GM21526 (cell line): Measurements from ENCODE around the gene PRR5L.
A peak's percentile ranks its signal among the peaks of the same experiment; 100 is the strongest.

Experiments used
- ATAC-seq: cut with Tn5 transposase; IDR thresholded peaks from one replicate; pipeline ENCODE4 v1.9.1; 2021; ENCODE audit warnings: moderate library complexity; ENCODE audit not compliant: unreplicated experiment, low FRiP score

The PRR5L gene

DNA sequence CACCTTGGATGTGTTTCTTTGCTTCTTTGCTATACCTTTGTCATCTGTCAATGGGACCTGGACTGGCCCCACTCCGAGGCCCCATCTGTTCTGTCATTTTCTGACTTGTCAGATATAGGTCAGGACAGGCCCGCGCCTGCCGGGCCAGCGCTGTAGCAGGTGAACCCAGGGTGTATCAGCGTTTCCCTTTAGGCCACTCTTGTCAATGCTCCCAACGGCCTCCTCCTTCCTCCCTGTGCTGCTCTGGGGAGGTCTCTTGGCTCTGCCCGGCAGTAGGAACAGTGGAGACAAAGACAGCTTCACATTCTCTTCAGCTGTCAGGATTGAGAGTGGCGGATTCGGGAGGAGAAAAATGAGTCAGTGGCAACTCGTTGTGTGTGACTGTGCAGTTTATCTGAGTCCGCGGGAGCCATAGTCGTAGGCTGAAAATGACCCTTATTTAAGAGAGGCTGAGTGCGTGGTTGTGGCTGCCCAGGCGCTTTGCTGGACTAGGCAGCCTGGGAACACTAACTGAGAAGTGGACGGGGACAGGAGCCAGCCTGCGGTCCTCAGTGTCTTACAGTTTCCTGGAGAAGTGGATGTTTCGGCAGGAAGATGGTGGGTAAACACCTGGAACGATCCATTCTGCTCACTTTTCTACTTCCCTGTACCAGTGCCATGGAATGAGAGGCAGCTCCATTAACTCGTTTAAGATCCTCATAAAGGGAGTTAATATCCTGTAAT, 102.3 kb downstream of the PRR5L start:
- ATAC-seq, result no peak

GRCh38 chr11:36399236-36399635, 103.1 kb downstream of the PRR5L start:
- ATAC-seq, result no peak

- no peak for ATAC-seq
Observed at GRCh38 chr11:36399745-36400144, 103.7 kb downstream of the PRR5L start.

DNA sequence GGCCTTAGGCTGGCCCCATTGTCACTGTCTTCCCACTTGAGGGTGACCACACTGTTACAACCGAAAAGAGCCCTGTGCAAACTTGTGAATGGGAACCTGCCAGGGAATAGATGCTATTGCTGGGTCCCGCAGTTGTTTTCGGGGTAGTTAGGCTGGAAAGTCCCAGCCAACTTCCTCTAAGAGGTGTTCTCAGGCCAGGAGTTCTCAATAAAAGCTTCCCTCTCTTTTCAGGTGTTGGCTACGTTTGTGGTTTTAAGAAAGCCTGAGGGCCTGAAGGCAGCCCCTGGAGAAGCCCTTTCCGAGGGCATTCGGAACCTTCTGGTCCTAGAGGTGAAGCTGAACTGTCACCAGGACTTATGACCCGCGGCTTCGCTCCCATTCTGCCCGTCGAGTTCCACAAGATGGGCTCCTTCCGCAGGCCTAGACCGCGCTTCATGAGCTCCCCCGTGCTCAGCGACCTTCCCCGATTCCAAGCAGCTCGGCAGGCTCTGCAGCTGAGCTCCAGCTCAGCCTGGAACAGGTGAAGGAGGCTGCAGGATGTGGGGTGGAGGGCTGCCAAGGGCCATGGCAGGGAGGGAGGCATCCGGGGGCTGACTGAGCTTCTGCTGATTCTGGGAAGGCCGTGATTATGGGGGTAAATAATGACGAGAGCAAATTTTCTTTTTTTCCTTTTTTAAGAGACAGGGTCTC, 104.8 kb downstream of the PRR5L start:
- ATAC-seq, result no peak

- ATAC-seq, result no peak
Observed at GRCh38 chr11:36402568-36403170, 106.6 kb downstream of the PRR5L start.

DNA sequence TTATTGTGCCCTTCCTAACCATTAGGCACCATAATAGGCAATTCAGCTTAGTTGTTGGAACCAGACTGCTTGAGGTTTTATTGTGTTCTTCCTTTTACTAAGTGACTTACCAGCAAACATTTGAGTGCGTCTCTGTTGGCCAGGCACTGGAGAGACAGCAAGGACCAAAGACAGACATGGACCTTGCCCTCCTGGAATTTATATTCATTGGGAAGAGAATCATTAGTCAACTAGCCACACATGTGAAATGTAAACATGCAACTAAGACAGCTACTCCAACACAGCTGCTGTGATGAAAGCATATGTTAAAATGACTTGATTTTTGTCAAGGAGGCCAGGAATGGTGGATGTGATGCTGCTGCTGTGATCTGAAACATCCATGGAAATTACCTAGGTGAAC, 107.6 kb downstream of the PRR5L start:
- no peak for ATAC-seq

- ATAC-seq, result no peak
Observed at GRCh38 chr11:36404831-36405230, 108.7 kb downstream of the PRR5L start.

DNA sequence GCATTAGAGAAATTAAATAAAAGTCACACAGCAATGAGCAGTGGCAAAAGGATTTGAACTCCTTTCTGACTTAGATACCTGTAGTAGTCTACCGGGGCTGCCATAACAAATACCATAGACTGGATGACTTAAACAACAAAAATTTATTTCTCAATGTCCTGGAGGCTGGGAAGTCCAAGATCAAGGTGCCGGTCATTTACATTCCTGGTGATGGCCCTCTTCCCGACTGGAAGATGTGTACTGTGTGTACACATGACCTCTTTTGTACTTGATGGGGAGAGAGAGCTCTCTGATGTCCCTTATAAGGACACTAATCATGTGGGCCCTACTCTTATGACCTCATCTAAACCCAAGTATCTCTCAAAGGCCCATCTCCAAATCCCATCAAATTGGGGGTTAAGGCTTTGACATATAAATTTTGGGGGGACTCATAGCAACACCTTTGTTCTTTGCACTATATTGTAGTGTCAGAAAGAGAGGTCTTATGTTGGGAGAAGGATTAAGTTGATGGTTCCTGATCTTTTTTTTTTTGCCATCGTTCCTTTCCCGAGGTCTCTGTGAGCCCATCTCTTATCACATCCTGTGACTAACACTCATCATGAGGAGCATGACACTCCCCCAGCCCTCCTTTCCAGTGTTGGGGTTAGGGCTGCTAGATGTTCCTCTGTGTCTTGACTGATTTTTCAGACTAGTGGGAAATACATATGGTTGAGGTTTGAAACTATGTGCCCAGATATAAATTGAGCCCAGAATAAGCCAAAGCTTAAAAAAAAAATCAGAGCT, 109.7 kb downstream of the PRR5L start:
- no peak for ATAC-seq

- no peak for ATAC-seq
Observed at GRCh38 chr11:36407356-36407755, 111.3 kb downstream of the PRR5L start.

DNA sequence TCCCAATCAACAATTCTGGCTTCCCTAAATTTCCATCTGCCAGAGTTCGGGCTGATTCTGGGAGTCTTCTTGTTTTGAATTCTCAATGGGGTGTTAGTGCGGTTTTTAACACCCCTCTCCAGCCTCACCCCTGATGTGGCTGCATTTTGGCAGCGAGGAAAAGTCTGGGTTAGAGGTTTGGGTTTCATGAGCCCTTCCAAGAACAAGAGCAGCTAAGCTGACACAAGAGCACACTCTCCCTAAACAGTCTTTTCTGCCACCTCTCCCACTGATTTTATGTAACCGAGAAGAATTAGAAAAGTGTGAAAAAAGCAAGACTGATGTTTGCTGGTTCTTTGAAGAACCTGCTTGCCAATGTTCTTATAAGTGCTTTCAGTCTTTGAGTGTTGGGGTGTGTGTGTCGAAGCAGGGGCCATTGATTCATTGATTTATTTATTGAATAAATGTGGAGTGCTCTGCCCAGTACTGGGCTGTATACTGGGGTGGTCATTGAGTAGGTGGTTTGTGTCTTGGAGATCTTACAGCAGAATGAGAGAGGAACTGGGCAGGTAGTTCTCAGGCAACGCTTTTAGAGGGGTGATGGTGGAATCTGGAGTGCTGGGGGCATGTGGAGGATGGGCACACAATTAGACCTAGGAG, 112.5 kb downstream of the PRR5L start:
- no peak for ATAC-seq

GRCh38 chr11:36409152-36409816, 113.2 kb downstream of the PRR5L start:
- ATAC-seq, result no peak

DNA sequence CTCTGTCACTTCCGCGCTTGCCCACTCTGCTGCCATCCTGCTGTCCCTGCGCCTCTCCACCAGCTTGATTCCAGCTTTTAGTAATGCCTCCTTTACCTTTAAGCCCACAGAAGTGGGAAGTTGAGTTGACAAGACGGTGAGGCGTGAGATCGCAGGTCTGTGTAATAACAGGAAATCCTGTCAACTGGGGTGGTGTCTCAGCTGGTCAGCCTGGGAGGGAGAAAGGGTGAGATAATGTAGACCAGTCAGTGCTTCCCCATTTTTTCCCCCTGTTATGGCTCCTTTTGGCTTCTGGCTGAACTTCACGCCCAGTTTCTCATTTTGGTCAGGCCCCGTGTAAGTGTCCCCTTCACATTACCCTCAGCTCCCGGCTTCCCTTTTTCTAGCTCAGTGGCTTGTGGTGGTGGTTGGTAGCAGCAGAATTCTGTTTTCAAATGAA, 115.1 kb downstream of the PRR5L start:
- ATAC-seq, result peak; percentile 53

DNA sequence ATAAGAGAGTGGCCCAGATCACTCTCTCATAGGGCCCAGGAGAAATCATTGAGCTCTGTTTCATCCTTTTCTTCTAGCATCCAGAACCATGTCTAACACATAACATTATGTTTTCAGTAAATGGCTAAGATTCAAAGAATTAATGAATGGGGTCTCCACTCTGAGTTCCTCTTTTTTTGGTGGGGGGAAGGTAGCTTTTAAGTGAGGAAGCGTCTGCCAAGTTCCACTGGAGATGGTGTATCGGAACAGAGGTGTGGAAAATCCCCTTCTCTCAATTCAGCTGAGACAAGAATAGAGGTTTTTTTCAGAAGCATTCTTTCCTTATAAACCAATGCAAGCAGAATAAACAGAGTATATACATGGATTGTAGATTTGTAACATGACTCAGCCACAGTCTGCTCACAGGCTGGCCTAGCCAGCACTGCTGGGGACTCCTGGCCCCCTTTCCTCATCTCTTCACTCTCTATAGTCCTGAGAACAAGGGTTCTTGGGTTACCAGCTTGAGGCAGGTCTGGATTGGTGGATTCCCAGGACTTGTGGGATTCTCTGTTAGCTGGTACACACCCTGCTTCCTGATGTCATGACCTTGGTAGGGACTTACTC, 116.8 kb downstream of the PRR5L start:
- no peak for ATAC-seq

- no peak for ATAC-seq
Observed at GRCh38 chr11:36417154-36417553, 121.1 kb downstream of the PRR5L start.

GRCh38 chr11:36419791-36420424, 123.8 kb downstream of the PRR5L start:
- no peak for ATAC-seq

DNA sequence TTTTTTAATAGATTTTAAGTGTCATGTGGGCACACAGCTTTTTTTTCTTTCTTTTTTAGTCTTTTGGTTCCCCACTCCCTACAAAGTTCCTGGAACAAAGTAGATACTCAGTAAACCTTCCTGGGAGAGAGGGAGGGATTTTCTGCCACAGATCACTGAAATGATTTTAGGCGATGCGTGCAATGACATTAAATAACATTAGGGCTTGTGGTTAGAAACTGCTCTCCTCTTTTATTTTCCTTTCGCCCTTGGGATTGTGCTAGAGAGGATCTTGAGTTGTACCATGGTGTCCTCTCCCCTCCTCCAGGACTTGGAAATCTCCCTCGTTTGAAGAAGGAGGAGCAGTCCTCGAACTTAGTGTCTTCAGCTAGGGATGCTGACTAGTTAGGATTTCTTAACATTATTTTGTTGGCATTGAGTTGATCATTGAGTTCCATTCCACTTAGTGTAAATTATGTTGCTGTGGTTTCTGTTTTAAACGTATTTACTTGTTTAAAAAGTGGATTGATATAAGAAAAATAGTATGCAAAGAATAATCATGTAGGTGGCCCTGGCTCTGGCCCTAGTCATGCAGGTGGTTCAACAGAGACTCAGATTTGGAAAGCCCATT, 125.6 kb downstream of the PRR5L start:
- ATAC-seq, result no peak

DNA sequence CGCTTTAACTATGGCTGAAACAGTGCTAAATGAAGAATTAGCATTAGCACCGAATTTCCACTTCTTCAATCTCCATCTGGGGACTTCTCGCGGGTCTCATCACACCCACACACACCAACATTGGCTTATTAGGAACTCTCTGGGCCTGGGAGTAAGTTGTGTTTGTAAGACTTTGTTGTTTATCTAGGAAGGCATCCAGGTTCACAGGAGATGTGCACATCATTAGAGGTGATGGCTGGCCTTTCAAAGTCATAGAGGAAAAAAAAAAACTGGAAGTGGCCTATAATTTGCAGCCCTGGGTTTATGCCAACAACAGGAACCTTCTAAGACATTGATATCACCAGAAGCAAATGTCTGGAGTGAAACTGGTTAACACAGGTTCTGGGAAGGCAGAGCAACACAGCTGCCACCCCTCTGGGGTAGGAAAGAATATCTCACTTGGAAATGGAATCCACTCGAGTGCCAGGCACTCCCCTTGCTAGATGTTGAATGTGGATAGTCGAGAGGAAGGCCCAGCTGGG, 129.5 kb downstream of the PRR5L start:
- ATAC-seq, result no peak

DNA sequence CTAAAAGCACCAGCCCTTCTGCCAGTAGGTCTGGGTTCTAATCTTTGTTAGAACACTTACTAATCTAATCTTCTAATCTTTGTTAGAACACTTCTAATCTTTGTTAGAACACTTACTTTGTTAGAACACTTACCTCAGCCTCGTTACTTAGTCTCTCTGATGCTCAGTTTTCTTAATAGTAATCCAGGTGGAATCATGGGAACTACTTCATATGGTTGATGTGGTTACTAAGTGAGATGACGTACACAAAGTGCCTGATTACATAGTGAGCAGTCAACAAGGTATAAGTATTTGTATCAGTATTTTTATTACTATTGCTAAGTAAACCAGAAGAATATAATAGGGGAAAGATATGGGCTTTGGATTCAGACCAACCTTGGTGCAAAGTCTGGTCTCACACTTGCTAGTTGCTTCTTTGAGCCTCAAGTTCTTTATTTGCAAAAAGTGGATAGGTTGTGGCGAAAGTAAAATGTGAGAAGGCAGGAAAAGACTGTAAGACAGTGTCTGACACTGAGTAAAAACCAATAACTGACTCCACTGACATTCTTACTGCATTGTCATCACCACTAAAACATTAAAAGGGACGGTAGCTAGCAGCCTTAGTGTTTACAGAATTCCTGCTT, 130.2 kb downstream of the PRR5L start:
- no peak for ATAC-seq
